Activated CD4-positive, alpha-beta T cell treated with anti-CD3 and anti-CD28 coated beads, Interleukin-2, amount 50 U/mL, for 48 hours (primary cell): Measurements from ENCODE around the gene GNAI1.

Experiments used
- DNase-seq, 2 experiments: peaks; one replicate each; pipeline ENCODE4 v3.0.0-alpha.2; 2020

Gene GNAI1

DNA sequence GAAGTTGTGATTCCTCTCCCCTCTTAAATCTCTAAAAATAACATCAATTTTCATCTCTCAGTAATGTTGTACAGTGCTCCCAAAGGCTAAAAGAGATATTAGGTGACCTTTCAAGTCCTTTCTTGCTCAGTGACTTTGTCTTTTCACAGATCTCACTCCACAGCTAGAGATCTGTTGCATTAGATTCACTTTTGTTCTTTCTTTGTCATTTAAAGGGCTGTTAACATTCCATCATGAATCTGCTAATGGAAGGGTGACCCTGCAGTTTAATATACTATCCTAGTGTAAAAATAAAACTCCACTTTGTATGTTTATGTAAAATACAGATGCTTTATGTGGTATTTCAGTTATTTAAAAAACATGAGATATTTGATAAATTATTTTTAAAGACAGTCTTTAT, 30.5 kb downstream of the GNAI1 start:
- no peak for DNase-seq

- DNase-seq, result no peak
Measured at GRCh38 chr7:80170445-80170844, 35.8 kb downstream of the GNAI1 start.

DNA sequence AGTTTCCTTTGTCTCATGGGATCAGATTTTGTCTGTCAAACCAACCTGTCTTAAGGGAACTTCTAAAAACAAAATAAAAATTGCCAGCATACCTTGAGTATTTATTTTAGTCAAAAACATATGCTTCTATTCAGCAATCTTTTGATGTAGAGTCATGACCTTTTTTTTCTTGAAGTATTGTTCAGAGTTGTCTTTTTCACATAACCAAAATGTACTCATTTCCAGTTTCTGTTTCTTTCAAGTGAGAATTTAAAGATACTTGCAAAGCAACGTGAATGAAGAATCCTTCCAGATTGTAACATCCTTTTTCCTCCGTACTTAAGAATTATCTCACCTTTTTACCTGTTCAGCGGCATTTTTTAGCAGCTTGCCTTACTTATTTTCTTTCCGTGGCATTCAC, 37.8 kb downstream of the GNAI1 start:
- no peak for DNase-seq

- DNase-seq, result no peak
Measured at GRCh38 chr7:80175744-80176143, 41.1 kb downstream of the GNAI1 start.

GRCh38 chr7:80181411-80181810, 46.8 kb downstream of the GNAI1 start:
- no peak for DNase-seq

- DNase-seq, result no peak
Measured at GRCh38 chr7:80182630-80183276, 48.1 kb downstream of the GNAI1 start.

- DNase-seq, result no peak
Measured at GRCh38 chr7:80183351-80183750, 48.7 kb downstream of the GNAI1 start.

GRCh38 chr7:80183900-80184685, 49.5 kb downstream of the GNAI1 start:
- DNase-seq, result no peak

DNA sequence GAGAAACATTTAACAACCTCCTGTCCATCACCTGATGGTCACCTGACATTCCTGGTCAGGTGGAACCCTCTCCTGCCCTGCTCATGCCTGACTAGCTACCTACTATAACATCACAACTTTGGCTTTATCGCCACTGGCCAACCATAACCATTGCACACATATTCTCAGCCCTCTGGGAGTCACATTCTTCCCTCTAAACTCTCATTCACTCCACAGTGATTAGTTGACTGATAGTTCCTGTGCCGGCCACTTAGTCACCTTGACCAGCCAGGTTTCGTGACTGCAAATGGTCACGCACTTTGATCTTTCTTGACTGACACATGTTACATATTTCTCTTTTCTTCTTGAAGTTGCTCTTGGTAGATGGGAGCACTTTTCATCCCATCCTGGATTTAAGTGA, 50.1 kb downstream of the GNAI1 start:
- DNase-seq, result no peak

DNA sequence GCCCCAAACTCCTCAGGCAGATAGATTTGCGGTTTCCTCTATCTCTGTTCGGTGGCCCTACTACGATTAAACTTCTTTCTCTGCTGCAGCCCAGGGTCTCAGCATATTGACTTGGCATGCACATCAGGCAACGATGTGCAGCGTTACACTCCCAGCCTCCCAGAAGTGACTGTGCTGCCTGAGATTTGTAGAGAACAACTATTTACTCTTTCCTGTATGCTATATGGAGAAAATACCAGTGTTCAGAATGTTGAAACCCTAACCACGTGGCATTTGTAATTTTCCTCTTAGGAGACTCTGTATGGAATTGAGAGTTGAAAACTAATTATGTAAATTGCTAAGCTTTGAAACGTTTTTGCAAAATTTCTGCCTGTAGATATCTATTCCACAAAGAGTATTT, 50.9 kb downstream of the GNAI1 start:
- DNase-seq, result no peak

DNA sequence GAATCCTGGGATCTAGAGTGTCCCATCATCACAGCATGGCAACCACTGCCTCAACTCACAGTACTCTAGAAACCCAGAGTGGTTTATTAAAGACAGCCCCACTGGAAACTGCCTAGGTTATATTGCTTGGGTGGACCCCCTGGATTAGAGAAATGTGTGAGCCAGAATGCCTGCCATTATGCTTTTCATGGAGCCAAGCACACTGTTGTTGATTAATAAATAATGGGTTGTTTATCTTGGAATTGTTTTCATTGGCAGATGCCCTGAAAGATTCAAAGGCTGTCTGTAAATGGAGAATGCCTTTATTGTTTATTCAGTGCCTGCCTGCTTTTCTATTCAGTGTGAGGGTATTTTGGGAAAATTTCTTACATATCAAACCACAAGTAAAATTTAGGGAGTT, 52.1 kb downstream of the GNAI1 start:
- no peak for DNase-seq

GRCh38 chr7:80187279-80187678, 52.6 kb downstream of the GNAI1 start:
- DNase-seq, result no peak

GRCh38 chr7:80187727-80188126, 53.1 kb downstream of the GNAI1 start:
- DNase-seq, result no peak

DNA sequence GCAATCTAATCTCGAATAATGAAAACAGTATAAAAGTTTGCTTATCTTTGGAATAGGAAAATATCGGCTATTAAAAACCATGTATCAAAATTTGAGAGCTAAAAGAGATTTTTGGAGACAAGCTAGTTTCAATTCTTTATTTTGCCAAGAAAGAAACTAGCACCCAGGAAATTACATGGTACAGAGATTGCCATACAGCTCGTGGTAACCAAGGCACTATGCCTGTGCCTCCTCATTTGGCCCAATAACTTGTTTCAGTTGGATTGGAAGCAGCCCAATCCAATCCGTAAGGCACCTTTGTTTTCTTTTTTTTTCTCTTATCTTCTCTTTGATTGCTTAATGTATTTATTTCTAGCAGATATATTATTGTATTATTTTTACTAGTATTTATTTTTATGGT, 55.0 kb downstream of the GNAI1 start:
- DNase-seq, result no peak

- no peak for DNase-seq
Measured at GRCh38 chr7:80197627-80198026, 63.0 kb downstream of the GNAI1 start.

DNA sequence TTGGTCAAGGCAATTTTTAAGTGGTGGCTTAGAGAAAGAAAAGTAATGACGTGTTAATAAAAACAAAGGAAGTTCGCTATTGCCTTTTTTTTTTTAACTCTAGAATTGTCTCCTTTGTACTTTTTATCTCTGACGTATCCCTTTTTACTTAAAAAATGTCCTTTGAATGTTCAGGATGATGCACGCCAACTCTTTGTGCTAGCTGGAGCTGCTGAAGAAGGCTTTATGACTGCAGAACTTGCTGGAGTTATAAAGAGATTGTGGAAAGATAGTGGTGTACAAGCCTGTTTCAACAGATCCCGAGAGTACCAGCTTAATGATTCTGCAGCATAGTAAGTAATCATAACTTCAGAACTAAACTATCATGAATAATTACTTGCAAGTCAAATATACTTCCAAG, 64.4 kb downstream of the GNAI1 start:
- no peak for DNase-seq

GRCh38 chr7:80204454-80204853, 69.8 kb downstream of the GNAI1 start:
- DNase-seq, result no peak

GRCh38 chr7:80204919-80205318, 70.3 kb downstream of the GNAI1 start:
- DNase-seq, result no peak

GRCh38 chr7:80206763-80207162, 72.1 kb downstream of the GNAI1 start:
- no peak for DNase-seq

GRCh38 chr7:80207501-80207900, 72.9 kb downstream of the GNAI1 start:
- DNase-seq, result no peak

DNA sequence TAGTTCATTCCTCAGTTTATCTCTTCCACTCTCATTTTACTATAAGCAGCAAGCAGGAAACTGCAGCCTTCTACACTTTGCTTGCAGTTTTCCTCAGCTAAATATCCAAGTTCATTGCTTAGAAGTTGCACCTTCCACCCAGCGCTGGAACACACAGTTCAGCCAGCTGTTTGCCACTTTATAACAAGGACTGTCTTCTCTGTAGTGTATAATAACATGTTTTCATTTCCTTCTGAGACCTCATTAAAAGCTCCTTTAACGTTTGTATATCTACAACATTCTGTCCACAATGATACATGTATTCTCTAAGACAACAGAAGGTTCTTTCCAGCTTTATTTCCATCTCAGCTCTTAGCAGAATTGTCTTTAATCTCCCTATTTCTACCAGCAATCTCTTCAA, 74.1 kb downstream of the GNAI1 start:
- no peak for DNase-seq

DNA sequence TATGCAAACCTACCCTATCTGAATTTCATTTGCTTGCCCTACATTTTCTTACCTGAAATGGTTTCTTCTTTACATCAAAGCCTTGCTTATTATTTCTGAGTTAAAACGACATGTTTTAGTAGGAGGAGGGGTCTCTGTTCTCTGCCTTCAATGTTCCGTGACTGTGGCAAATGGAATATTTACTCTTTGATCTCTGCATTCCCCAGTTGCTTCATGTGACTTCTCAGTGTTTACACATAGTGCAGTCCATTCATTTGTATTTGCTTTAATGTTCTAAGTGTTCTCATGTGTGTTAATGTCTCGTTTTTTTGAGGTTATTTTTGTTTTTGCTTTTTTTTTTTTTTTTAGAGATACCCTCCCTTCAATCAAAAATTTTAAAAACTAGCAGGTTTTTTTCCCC, 75.8 kb downstream of the GNAI1 start:
- no peak for DNase-seq

DNA sequence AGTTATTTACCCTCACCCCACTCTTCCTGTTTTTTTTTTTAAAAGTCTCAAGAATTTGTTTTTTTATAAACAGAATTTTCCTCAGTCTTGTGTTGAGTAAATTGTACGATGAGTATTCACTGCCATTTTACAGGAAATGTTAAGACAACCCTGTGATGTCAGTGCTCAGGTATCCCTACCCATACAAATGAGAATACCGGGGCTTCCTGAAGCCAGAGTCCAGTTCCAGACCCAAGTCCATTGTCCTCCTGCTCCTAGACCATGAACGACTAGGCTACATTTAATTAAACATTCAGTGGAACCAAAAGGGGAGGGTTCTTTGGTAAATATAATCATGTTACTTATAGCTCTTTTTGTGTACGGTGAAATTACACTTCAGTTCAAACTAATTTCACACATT, 79.2 kb downstream of the GNAI1 start:
- DNase-seq, result no peak

- DNase-seq, result no peak
Measured at GRCh38 chr7:80215734-80216133, 81.1 kb downstream of the GNAI1 start.
